H1 (cell line): Measurements from ENCODE around the gene KIF13A. TPM values are rescaled to one million over a fixed set of nuclear protein-coding genes. Genes with fewer than 3 reads are reported as not detected.

Source experiments
- RBBP5 ChIP-seq: IDR thresholded peaks from 2 replicates; pipeline ENCODE4 v1.7.1; 2012; ENCODE audit warnings: low read depth, mild to moderate bottlenecking, inconsistent platforms, low read length, moderate library complexity, borderline replicate concordance
- SIRT6 ChIP-seq: IDR thresholded peaks from one replicate; pipeline ENCODE4 v1.7.1; 2012; ENCODE audit warnings: low read length, inconsistent platforms
- polyA plus RNA-seq, 7 experiments: library from polyadenylated mRNA; depleted of rRNA in 3 of 7; stranded (reverse) in 5 of 7; unstranded in 2 of 7; fragments of >200 nt in 5 of 7; fragments of 200-250 nt in 2 of 7; gene quantifications; 1 replicate in 5 of 7; 2 replicates in 1 of 7; 4 replicates in 1 of 7; pipeline versions ENCODE4 v1.2.1 to v1.2.3, GENCODE V29; 2011 to 2013; ENCODE audit warnings: missing spikeins in 2 of 7, mixed read lengths in 2 of 7
- total RNA-seq: library from RNA; stranded (reverse); fragmentation: NEBNext Ultra II Directional; extraction: Animal tissue kit (Norgen Biotek cat#: 25700); gene quantifications from 2 replicates; pipeline ENCODE4 v1.2.1, GENCODE V29; 2021

The KIF13A gene
- total and polyA plus RNA-seq, 2 of the 8 experiments (the other 6 are each of a cell fraction or from before 2014, with no cell fraction given) = 14.7 to 40.8 TPM

DNA sequence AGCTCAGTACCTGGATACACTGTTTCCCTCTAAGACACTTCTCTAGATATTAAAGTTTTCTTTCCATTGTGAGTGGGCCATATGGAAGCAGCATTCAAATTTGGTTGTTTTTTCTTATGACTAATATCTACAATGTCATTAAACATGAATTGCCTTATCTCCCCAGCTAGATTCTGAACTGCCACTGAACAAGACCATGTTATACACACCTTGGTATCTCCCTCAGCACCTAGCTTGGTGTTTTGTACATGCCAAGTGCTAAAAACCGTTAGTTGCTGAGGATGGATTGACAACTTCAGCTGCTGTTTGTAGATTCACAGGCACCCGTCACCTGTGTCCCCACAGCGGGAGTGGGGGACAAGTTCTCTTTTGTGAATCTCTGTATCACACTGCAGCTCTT, 131.1 kb downstream of the KIF13A start (continued):
- TF ChIP-seq SIRT6 (no peak), RBBP5 (no peak)
- TF ChIP-seq, all 59 proteins: peak for 0
